Erythroblast (primary cell): ENCODE results near the gene FAM107B.

ENCODE experiments used
- GATA1 ChIP-seq: IDR thresholded peaks from 2 replicates; pipeline ENCODE4 v1.6.1; 2011; ENCODE audit warnings: low read depth, mild to moderate bottlenecking, control low read depth, low read length, moderate library complexity
- POLR2A ChIP-seq: IDR thresholded peaks from 2 replicates; pipeline ENCODE4 v1.6.1; 2011; ENCODE audit warnings: mild to moderate bottlenecking, low read length

GRCh38 chr10:14820775-14821154, 46.1 kb upstream of the FAM107B start:
- TF ChIP-seq POLR2A = no peak
- no peak for TF ChIP-seq GATA1
